GM19455 (cell line): Measurements from ENCODE around the gene PPM1E.
"Not testable (repeated sequence)": the region's sequence is repeated elsewhere in the genome, so short reads cannot be mapped to it uniquely, and the experiment has no call there.

ENCODE experiments used
- ATAC-seq: cut with Tn5 transposase; IDR thresholded peaks from one replicate; pipeline ENCODE4 v1.9.1; 2021; ENCODE audit not compliant: unreplicated experiment

PPM1E gene

GRCh38 chr17:58837699-58838098, 82.0 kb downstream of the PPM1E start:
- ATAC-seq = no peak

- ATAC-seq = no peak
Observed at GRCh38 chr17:58840820-58841612, 85.4 kb downstream of the PPM1E start.

GRCh38 chr17:58846413-58846812, 90.8 kb downstream of the PPM1E start:
- not testable (repeated sequence) for ATAC-seq

GRCh38 chr17:58850106-58850505, 94.5 kb downstream of the PPM1E start:
- ATAC-seq = not testable (repeated sequence)

- ATAC-seq = no peak
Observed at GRCh38 chr17:58865301-58865700, 109.6 kb downstream of the PPM1E start.

- ATAC-seq = no peak
Observed at GRCh38 chr17:58870747-58871146, 115.1 kb downstream of the PPM1E start.

GRCh38 chr17:58873926-58874325, 118.3 kb downstream of the PPM1E start:
- no peak for ATAC-seq

- no peak for ATAC-seq
Observed at GRCh38 chr17:58875261-58875660, 119.6 kb downstream of the PPM1E start.

GRCh38 chr17:58884161-58884560, 128.5 kb downstream of the PPM1E start:
- no peak for ATAC-seq

- no peak for ATAC-seq
Observed at GRCh38 chr17:58886514-58886913, 130.9 kb downstream of the PPM1E start.

- ATAC-seq = no peak
Observed at GRCh38 chr17:58889928-58890327, 134.3 kb downstream of the PPM1E start.

- no peak for ATAC-seq
Observed at GRCh38 chr17:58899191-58899590, 143.5 kb downstream of the PPM1E start.

- no peak for ATAC-seq
Observed at GRCh38 chr17:58902322-58902721, 146.7 kb downstream of the PPM1E start.

- ATAC-seq = no peak
Observed at GRCh38 chr17:58911741-58912343, 156.2 kb downstream of the PPM1E start.

- no peak for ATAC-seq
Observed at GRCh38 chr17:58913552-58913951, 157.9 kb downstream of the PPM1E start.

- no peak for ATAC-seq
Observed at GRCh38 chr17:58913971-58914769, 158.5 kb downstream of the PPM1E start.

GRCh38 chr17:58917228-58917627, 161.6 kb downstream of the PPM1E start:
- ATAC-seq = no peak

- no peak for ATAC-seq
Observed at GRCh38 chr17:58918072-58918471, 162.4 kb downstream of the PPM1E start.

- ATAC-seq = no peak
Observed at GRCh38 chr17:58918884-58919283, 163.2 kb downstream of the PPM1E start.

GRCh38 chr17:58920773-58921172, 165.1 kb downstream of the PPM1E start:
- ATAC-seq = no peak

- ATAC-seq = no peak
Observed at GRCh38 chr17:58932956-58933355, 177.3 kb downstream of the PPM1E start.

GRCh38 chr17:58936295-58936694, 180.6 kb downstream of the PPM1E start:
- ATAC-seq = no peak
